Loucy (cell line): Measurements from ENCODE around the gene TMEM258.

ENCODE experiments used
- EZH2phosphoT487 ChIP-seq: fragments of 200-600 bp; IDR thresholded peaks from 2 replicates; pipeline ENCODE4 v1.6.1; 2018; ENCODE audit warnings: antibody characterized with exemption, mild to moderate bottlenecking, moderate library complexity, borderline replicate concordance
- TF ChIP-seq, protein P1 (sequence below): fragments of 200-600 bp; sonication (generic); conservative IDR thresholded peaks from 2 replicates; pipeline ENCODE4 v1.5.1; 2014; ENCODE audit warnings: mild to moderate bottlenecking, antibody characterized with exemption, low read length

DNA sequence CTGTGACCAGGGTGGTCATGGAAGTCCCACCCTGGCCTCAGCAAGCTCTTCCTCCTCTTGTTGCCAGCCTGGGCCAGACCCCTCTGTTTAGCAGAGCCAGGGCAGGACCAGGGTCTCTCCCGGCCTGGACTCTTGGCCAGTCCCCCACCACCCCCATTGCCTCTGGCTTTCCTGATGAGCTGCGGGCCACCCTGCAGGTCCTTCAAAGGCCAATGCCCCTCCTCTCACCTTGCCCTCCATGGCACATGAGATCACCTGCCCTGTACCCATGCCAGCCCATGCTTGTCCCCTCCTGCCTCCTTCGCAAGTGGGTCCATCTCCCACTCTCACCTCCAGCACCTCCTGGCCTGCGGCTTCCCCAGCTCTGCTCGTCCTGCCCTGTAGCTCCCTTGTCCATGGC lies 46.1 kb upstream of the TMEM258 start:
- TF ChIP-seq, protein P1, sequence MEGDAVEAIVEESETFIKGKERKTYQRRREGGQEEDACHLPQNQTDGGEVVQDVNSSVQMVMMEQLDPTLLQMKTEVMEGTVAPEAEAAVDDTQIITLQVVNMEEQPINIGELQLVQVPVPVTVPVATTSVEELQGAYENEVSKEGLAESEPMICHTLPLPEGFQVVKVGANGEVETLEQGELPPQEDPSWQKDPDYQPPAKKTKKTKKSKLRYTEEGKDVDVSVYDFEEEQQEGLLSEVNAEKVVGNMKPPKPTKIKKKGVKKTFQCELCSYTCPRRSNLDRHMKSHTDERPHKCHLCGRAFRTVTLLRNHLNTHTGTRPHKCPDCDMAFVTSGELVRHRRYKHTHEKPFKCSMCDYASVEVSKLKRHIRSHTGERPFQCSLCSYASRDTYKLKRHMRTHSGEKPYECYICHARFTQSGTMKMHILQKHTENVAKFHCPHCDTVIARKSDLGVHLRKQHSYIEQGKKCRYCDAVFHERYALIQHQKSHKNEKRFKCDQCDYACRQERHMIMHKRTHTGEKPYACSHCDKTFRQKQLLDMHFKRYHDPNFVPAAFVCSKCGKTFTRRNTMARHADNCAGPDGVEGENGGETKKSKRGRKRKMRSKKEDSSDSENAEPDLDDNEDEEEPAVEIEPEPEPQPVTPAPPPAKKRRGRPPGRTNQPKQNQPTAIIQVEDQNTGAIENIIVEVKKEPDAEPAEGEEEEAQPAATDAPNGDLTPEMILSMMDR, result no peak
- TF ChIP-seq EZH2phosphoT487, result no peak
